GM12878 (cell line): ENCODE measurements around the gene CBR3.

Experiments used
- ASH2L ChIP-seq: fragments of 300-600, 200-600 bp; sonication (generic); IDR thresholded peaks from 2 replicates; pipeline ENCODE4 v1.6.1; 2017; ENCODE audit warnings: low read depth, mild to moderate bottlenecking, borderline replicate concordance
- HDAC2 ChIP-seq: fragments of 200-600 bp; sonication (generic); IDR thresholded peaks from 2 replicates; pipeline ENCODE4 v1.6.1; 2017
- JUND ChIP-seq: IDR thresholded peaks from 2 replicates; pipeline ENCODE4 v1.6.1; 2012; ENCODE audit warnings: low read depth, mild to moderate bottlenecking, low read length, improper control_type of control experiment, moderate library complexity
- LARP7 ChIP-seq: fragments of 450-650 bp; IDR thresholded peaks from 2 replicates; pipeline ENCODE4 v1.6.1; 2017; ENCODE audit warnings: mild to moderate bottlenecking
- NR2F1 ChIP-seq: fragments of 450-650 bp; conservative IDR thresholded peaks from 2 replicates; pipeline ENCODE4 v1.6.1; 2017; ENCODE audit warnings: mild to moderate bottlenecking
- POLR2A ChIP-seq: IDR thresholded peaks from 2 replicates; pipeline ENCODE4 v1.6.1; 2011; ENCODE audit warnings: low read depth, mild to moderate bottlenecking, low read length
- POLR2AphosphoS5 ChIP-seq: IDR thresholded peaks from 2 replicates; pipeline ENCODE4 v1.6.1; 2011; ENCODE audit warnings: mild to moderate bottlenecking, low read length, inconsistent platforms
- ZNF24 ChIP-seq: fragments of 450-650 bp; IDR thresholded peaks from 2 replicates; pipeline ENCODE4 v1.6.1; 2017; ENCODE audit warnings: antibody characterized with exemption, mild to moderate bottlenecking
- ZNF384 ChIP-seq: IDR thresholded peaks from 2 replicates; pipeline ENCODE4 v1.6.1; 2012; ENCODE audit warnings: low read depth, mild to moderate bottlenecking, low read length, improper control_type of control experiment, borderline replicate concordance
- TF ChIP-seq, protein P1 (sequence below): IDR thresholded peaks from 2 replicates; pipeline ENCODE4 v1.6.1; 2012; ENCODE audit warnings: low read length, inconsistent platforms
- TF ChIP-seq, protein P2 (sequence below): fragments of 450-650 bp; IDR thresholded peaks from 2 replicates; pipeline ENCODE4 v1.6.1; 2017; ENCODE audit warnings: mild to moderate bottlenecking, low read depth, inconsistent platforms; ENCODE audit not compliant: poor library complexity, severe bottlenecking

DNA sequence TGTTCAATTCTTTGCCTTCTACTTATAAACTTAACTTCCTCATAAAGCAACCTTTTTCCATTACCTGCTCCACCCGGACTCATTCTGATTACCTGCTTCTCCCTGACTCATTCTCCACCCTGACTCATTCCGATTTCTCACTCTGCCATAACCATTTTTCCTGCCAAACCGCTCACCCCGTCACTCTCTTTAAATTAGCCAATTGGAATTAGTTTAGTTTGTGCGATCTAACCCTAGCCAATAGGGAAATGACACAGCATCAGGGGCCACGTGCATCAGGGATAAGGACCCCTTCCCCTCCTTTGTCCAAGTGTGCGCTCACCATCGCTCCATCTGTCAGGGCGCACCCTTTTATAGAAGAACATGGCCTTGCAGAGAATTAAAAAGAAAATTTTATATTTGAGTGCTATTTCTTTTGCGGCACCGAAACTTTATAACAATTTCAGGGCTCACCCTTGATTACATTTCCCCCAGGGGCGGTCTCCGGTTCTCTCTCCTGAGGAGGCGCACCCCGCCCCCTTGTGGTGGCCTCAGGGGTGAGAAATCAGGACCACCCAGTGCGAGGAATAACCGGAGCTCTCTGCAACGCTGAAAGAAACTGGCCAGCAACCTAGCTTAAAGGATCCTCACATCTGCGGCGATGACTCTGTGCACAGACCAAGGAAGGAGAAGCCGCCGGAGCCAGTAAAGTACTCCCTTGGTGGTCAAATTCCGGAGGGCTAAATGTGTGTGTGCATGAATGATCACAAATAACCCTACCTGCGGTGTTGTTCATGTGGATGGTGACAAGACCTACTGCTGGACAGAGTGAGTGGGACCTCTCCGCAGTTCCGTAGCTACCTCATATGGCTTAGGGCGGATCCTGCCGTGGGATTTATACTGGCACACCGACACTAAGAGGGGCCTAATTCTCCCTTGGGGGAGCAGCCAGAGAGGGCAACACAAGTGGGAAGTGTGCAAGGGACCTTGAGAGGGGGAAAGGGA, 30.3 kb upstream of the CBR3 start:
- no peak for TF ChIP-seq ZNF24
- no peak for TF ChIP-seq POLR2A
- no peak for TF ChIP-seq LARP7
- TF ChIP-seq, protein P1, sequence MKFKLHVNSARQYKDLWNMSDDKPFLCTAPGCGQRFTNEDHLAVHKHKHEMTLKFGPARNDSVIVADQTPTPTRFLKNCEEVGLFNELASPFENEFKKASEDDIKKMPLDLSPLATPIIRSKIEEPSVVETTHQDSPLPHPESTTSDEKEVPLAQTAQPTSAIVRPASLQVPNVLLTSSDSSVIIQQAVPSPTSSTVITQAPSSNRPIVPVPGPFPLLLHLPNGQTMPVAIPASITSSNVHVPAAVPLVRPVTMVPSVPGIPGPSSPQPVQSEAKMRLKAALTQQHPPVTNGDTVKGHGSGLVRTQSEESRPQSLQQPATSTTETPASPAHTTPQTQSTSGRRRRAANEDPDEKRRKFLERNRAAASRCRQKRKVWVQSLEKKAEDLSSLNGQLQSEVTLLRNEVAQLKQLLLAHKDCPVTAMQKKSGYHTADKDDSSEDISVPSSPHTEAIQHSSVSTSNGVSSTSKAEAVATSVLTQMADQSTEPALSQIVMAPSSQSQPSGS: no peak
- no peak for TF ChIP-seq POLR2AphosphoS5
- TF ChIP-seq ZNF384: no peak
- TF ChIP-seq NR2F1: no peak
- TF ChIP-seq ASH2L: no peak
- TF ChIP-seq HDAC2: no peak
- no peak for TF ChIP-seq JUND
- TF ChIP-seq, protein P2, sequence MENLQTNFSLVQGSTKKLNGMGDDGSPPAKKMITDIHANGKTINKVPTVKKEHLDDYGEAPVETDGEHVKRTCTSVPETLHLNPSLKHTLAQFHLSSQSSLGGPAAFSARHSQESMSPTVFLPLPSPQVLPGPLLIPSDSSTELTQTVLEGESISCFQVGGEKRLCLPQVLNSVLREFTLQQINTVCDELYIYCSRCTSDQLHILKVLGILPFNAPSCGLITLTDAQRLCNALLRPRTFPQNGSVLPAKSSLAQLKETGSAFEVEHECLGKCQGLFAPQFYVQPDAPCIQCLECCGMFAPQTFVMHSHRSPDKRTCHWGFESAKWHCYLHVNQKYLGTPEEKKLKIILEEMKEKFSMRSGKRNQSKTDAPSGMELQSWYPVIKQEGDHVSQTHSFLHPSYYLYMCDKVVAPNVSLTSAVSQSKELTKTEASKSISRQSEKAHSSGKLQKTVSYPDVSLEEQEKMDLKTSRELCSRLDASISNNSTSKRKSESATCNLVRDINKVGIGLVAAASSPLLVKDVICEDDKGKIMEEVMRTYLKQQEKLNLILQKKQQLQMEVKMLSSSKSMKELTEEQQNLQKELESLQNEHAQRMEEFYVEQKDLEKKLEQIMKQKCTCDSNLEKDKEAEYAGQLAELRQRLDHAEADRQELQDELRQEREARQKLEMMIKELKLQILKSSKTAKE: no peak
